K562 (cell line): ENCODE data around the gene CD69. TPM values are rescaled to one million over a fixed set of nuclear protein-coding genes. Genes with fewer than 3 reads are reported as not detected.

Experiments used
- ADNP ChIP-seq: fragments of 200-800 bp; sonication (Bioruptor generic); IDR thresholded peaks from 2 replicates; pipeline ENCODE4 v1.6.1; 2016; ENCODE audit warnings: missing genetic modification characterization, missing compliant biosample characterization
- CBX3 ChIP-seq, 2 experiments: IDR thresholded peaks; 1 replicate in 1 of 2; 2 replicates in 1 of 2; pipeline ENCODE4 v1.6.1; 2012; ENCODE audit warnings: inconsistent platforms in 2 of 2, low read length in 2 of 2, borderline replicate concordance in 1 of 2, control low read depth in 1 of 2
- CHD7 ChIP-seq: fragments of 200-600 bp; sonication (generic); IDR thresholded peaks from one replicate; pipeline ENCODE4 v1.6.1; 2012; ENCODE audit warnings: mild to moderate bottlenecking, low read depth, low read length, inconsistent platforms
- EWSR1 ChIP-seq: fragments of 450-650 bp; IDR thresholded peaks from 2 replicates; pipeline ENCODE4 v1.6.1; 2018; ENCODE audit warnings: borderline replicate concordance, mild to moderate bottlenecking, low read depth, moderate library complexity; ENCODE audit not compliant: partially characterized antibody
- HOMEZ ChIP-seq: fragments of 250-450 bp; sonication (Bioruptor Pico); IDR thresholded peaks from 2 replicates; pipeline ENCODE4 v1.4.0; 2020; ENCODE audit warnings: mild to moderate bottlenecking, moderate library complexity
- NR1H2 ChIP-seq: sonication (generic); formaldehyde crosslinking; IDR thresholded peaks from 2 replicates; pipeline ENCODE4 v1.4.0; 2020; ENCODE audit warnings: mild to moderate bottlenecking, missing genetic modification reagents
- POLR2H ChIP-seq: IDR thresholded peaks from 2 replicates; pipeline ENCODE4 v1.6.1; 2016; ENCODE audit warnings: missing genetic modification characterization, low read depth, mild to moderate bottlenecking, control low read depth, missing compliant biosample characterization, moderate library complexity
- SRF ChIP-seq, 2 experiments: fragments of 250-450, 450-650 bp in 1 of 2; sonication (Bioruptor Pico) in 1 of 2; sonication (generic) in 1 of 2; formaldehyde crosslinking; IDR thresholded peaks; 2 replicates each; pipeline versions ENCODE4 v1.5.0 to v1.5.1; 2020 to 2022; ENCODE audit warnings: mild to moderate bottlenecking in 1 of 2, missing genetic modification reagents in 1 of 2
- STAT6 ChIP-seq: sonication (generic); formaldehyde crosslinking; IDR thresholded peaks from 2 replicates; pipeline ENCODE4 v1.8.1; 2023; ENCODE audit warnings: mild to moderate bottlenecking, missing genetic modification reagents
- TAF1 ChIP-seq: IDR thresholded peaks from 2 replicates; pipeline ENCODE4 v1.6.1; 2011; ENCODE audit warnings: mild to moderate bottlenecking, low read length, moderate library complexity; ENCODE audit not compliant: insufficient read depth, control insufficient read depth, severe bottlenecking; ENCODE audit errors: extremely low read depth
- polyA plus RNA-seq, 8 experiments: library from polyadenylated mRNA; depleted of rRNA in 4 of 8; stranded (reverse) in 5 of 8; unstranded in 3 of 8; fragments of >200 nt; fragmentation: Nextera tagmentation in 2 of 8; fragmentation: Illumina TruSeq in 1 of 8; extraction: Ambion mirVana in 2 of 8; extraction: Trizol in 1 of 8; gene quantifications; 2 replicates each; pipeline versions ENCODE4 v1.2.1 to v1.2.3, GENCODE V29; 2011 to 2014; ENCODE audit warnings: inconsistent platforms in 1 of 8, missing spikeins in 1 of 8
- total RNA-seq, 7 experiments: library from RNA; depleted of rRNA in 6 of 7; stranded (reverse); fragments of >200 nt in 6 of 7; fragmentation: Illumina TruSeq in 2 of 7; extraction: Trizol in 2 of 7; gene quantifications; 2 replicates each; pipeline versions ENCODE4 v1.2.1 to v1.2.3, GENCODE V29; 2011 to 2021; ENCODE audit warnings: low replicate concordance in 1 of 7

CD69 gene
- total and polyA plus RNA-seq, 9 of the 15 experiments (the other 6 are each of a cell fraction or from before 2014, with no cell fraction given), result 11.7 to 243 (median 54.4) TPM

- no peak for TF ChIP-seq CHD7
- TF ChIP-seq SRF (CRISPR knock-in tag; IDR thresholded peaks at IDR 0.05), result no peak
- no peak for TF ChIP-seq STAT6 (CRISPR knock-in tag)
- no peak for TF ChIP-seq NR1H2 (CRISPR knock-in tag)
- TF ChIP-seq TAF1, result peak; percentile 84
- no peak for TF ChIP-seq CBX3 (IDR thresholded peaks at IDR 0.05; ENCODE audit: borderline replicate concordance in 1 of 2, low read length in 2 of 2)
- TF ChIP-seq HOMEZ (CRISPR knock-in tag), result no peak
- peak; percentile 98 for TF ChIP-seq POLR2H
- TF ChIP-seq ADNP (tag), result no peak
- no peak for TF ChIP-seq EWSR1
Measured at GRCh38 chr12:9760699-9761418, at the start of gene CD69 (continued).
